Dermis microvascular lymphatic vessel endothelial cell (primary cell): ENCODE results near the gene PRR5L. TPM values are rescaled to one million over a fixed set of nuclear protein-coding genes. Genes with fewer than 3 reads are reported as not detected.

ENCODE experiments used
- DNase-seq, 2 donors: peaks; one replicate each; pipeline versions ENCODE4 v3.0.0 to v3.0.0-alpha.2; 2010; ENCODE audit warnings: low read depth in 2 of 2
- total RNA-seq: library from RNA; depleted of rRNA; stranded (reverse); fragments of >200 nt; gene quantifications from 2 replicates; pipeline ENCODE4 v1.2.1, GENCODE V29; 2014

The PRR5L gene
- total RNA-seq, 1 donor from 2014 or later: 5.4 TPM

GRCh38 chr11:36376888-36377758, 81.0 kb downstream of the PRR5L start:
- peak in 1 of 2 donors; percentile 37 for DNase-seq

- no peak for DNase-seq
Measured at GRCh38 chr11:36377759-36378564, 81.9 kb downstream of the PRR5L start.

DNA sequence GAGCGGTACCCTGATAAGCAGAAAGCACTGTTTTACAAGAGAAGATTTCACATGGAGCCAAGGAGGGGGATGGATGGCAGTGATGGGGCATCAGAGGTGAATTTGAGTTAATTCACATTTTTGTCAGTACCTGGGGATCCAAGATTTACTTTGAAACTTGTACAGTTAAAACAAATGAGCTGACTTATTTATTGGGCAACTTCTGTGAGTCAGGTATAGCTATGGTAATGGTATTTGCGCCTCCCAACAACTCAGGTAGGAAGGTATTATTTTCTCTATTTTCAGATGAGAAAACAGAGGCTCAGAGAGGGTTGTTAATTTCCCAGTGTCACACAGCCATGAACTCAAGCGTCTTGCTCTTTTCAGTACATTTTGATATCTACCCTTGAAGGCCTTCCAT, 83.6 kb downstream of the PRR5L start:
- no peak for DNase-seq

GRCh38 chr11:36380296-36381014, 84.4 kb downstream of the PRR5L start:
- DNase-seq: no peak

- DNase-seq: no peak
Measured at GRCh38 chr11:36381015-36381360, 84.9 kb downstream of the PRR5L start.

DNA sequence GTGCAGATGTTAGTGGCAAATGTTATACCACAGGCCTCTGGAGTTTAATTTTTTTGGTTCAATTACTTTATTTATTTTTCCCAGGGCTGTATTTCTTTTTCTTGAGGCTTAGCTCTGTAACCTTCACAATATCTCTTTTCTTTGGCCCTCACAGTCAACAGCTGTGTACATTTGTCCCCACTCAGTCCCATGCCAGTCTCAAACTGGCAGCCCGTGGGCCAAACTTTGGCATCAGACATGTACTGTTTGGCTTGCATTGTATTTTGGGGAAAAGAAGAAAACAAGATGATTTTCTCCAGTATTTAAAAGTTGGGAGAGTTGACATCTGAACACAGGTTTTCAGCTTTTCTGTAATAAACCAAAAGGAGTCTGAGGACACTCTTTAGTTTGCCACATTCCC, 87.1 kb downstream of the PRR5L start:
- DNase-seq: no peak

- no peak for DNase-seq
Measured at GRCh38 chr11:36385121-36385970, 89.3 kb downstream of the PRR5L start.

- DNase-seq: no peak
Measured at GRCh38 chr11:36386411-36386810, 90.3 kb downstream of the PRR5L start.

DNA sequence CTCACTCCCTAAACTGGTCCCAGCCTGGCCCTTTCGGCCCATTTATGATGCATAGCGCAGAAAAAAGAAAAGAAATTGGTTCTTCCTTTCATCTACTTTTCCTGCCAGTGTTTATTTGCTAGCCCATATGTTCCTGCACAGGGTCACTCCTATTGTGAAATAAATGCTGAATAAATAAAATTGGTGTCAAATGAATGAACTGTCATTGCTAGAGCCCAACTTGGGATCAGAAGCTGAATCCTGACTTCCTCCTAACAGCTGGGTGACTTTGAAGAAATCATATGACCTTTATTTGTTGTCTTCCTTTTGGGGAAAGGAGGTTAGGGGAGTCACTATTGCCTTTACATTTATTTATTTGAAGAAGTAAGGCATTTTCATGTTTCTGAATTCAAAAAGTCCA, 92.0 kb downstream of the PRR5L start:
- DNase-seq: no peak

GRCh38 chr11:36388951-36389350, 92.9 kb downstream of the PRR5L start:
- no peak for DNase-seq

DNA sequence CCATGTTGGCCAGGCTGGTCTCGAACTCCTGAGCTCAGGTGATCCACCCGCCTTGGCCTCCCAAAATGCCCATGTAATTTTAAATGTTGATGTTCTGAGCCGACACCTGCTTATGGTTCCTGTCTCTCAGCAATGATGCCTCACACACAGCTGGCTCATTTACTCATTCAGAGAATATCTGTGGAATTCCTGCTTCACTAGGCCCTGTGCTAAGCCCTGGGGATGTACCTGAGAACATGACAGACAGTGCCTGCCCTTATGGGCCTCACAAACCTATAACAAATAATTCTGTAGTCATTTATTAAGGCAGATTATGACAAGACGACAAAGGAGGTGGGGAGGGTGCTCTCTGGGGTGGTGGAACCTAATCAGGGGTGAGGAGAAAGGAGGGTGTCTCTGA, 93.7 kb downstream of the PRR5L start:
- no peak for DNase-seq

DNA sequence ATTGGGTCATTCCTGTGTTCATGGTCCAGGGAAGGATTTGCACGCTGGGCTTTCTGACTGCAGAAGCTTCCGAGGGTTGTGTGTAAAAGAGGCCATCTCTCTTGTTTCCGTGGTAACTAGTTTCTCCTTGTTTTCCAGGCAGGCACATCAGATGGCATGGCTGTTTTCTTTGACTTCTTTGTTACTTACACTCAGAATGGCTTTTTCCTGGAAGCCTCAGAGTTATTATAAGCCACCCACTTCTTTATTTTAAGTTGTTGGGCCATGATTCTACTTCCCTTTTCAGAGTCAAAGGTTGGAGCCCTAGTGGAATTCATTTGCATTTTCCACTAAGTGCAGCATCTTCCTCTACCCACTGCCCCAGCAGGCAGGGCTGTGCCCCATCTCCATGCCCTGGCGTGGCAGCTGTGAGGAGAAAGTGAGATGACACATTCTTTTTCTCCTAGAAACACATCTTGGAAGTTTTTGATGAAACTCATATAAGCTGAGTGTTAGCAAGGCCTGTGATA, 94.9 kb downstream of the PRR5L start:
- no peak for DNase-seq

DNA sequence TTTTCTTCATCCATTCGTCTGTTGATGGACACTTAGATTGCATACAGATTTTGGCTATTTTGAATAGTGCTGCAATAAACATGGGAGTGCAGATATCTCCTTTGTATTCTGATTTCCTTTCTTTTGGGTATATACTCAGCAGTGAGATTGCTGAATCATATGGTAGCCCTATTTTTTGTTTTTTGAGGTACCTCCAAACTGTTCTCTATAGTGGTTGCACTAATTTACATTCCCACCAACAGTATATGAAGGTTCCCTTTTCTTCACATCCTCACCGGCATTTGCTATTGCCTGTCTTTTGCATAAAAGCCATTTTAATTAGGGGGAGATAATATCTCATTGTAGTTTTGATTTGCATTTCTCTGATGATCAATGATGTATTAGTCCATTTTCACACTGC, 96.1 kb downstream of the PRR5L start:
- no peak for DNase-seq

DNA sequence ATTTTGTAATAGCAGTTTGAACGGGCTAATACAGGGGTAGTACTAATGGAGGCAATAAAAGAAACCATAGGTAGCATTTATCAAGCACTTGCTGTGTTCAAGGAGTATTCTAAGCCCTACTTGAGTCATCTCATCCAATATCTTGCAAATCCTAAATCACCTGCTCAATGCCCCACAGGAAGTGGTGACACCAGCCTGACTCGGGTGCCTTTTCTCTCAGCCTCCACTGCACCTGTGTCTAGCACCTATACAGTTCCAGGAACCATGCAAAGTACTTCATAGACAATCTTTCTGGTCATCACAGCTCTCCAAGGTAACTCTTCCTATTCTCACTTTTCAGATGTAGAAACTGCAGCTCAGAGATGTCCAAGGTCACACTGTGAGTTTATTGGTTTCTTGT, 98.0 kb downstream of the PRR5L start:
- no peak for DNase-seq

- no peak for DNase-seq
Measured at GRCh38 chr11:36394926-36395325, 98.8 kb downstream of the PRR5L start.

DNA sequence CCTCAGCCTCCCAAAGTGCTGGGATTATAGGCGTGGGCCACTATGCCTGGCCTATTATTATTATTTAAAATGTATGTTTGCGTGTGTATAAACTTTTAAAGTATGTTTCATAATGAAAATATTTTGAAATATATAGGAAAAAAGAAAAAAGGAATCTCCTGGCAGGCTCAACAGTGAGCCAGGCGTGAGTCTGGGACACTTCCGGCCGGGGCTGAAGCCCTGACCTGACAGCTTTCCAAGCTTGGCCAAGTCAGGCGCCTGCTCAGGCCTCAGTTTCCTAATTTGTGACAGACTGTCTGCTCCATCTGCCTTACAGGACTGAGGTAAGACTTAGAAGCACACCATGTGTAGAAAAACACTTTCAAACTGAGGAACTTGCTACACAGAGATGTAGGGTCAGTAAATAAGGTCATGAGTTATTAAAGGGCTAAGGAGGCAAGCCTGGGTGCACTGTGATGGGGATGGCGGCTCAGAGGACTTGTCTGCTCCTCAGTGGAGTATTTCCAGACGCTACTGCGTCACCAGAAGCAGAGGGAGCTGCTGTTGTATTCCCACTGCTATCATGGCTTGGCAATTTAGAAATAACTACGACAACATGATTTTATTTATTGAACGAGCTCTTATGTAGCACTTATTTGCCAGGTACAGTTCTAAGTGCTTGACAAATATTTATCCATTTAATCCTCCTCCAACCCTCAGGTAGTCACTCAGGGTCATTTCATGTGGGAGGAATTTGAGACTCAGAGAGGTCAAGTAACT, 100.1 kb downstream of the PRR5L start:
- no peak for DNase-seq

- no peak for DNase-seq
Measured at GRCh38 chr11:36398231-36398953, 102.3 kb downstream of the PRR5L start.

DNA sequence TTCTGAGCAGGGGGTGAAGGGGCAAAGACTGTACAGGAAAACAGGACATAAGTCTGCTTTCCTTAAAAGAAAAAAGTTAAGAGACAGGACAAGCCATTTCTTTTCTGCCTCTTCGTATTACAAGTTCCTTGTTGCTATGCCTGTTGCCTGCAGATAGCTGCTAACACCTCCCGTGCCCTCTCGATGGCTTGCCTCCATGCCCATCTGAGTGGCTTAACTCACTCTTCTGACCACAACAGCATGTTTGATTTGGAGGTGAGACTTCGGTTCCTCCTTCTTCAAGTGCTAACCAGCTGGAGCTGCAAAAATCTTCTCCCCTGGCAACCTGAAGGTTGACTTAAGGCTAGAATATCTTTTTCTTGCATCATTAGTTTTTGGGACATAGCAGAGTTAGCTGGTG, 103.1 kb downstream of the PRR5L start:
- no peak for DNase-seq

GRCh38 chr11:36399745-36400144, 103.7 kb downstream of the PRR5L start:
- DNase-seq: no peak
